GM18508 (cell line): ENCODE results near the gene NUDT12.

Experiments used
- ATAC-seq: cut with Tn5 transposase; IDR thresholded peaks from one replicate; pipeline ENCODE4 v1.9.1; 2021; ENCODE audit warnings: moderate number of reproducible peaks; ENCODE audit not compliant: insufficient read depth, unreplicated experiment

Gene NUDT12

GRCh38 chr5:103541569-103541968 lies 21.0 kb downstream of the NUDT12 start:
- ATAC-seq, result no peak

DNA sequence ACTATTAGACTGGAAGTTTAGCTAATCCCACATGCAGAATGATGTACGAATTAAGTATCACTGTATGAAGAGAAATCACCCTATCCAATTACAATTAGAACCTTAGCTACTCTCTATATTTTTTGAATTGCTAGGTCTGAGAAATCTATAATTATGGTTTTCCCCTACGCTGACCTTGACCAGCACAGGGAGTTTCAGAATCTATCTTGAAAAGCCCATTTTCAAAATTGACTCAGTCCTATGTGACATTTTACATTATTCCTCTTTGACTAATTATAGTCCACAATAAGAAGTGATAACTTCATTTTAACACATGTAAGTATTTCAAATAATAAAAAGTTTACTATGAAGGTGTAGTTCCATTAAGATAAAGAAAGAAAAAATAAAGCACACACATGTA lies 21.5 kb downstream of the NUDT12 start:
- ATAC-seq, result no peak

DNA sequence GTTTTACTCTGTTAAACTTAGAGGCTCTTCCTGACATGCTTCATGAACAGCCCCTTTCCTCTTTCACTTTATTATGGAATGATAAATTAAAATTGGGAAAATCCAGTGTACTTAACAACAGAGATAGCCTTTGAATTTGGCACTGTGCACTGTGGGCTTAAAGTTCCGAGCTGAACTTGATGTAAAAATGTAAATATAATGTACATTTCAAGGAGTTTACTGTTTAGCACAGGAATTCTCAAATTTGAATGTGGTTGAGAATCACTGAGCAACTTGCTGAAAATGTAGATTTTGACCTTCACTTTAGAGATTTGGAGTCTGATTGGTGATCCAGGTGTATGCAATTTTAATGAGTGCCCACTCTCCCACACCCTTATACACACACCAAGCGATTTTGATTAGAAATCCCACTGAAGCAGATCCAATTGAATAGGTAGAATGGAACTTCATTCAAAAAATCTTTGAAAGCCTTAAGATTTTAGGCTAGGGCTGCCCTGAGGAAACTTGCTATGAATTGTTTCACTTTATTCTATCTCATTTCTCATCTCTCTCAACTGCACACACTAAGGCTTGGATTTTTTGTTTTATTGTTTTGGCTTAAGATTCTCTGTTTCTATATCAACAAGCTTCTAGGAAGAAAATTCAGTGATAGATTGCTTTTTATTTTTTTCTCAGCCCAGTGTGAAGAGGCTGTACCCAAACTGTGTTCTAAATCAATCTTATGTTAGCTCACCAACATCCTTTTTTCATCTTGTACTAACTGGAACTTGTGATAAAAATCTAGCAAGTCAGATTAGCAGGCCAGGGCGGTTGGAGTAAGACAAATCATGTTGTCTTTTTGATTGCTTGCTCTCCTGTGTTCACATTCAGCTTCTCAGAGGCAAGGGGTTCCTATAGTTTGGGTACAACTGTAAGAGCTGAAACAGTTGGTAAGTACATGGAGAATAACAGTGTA lies 22.9 kb downstream of the NUDT12 start:
- ATAC-seq, result no peak

- ATAC-seq, result no peak
Measured at GRCh38 chr5:103532086-103532734, 30.4 kb downstream of the NUDT12 start.

GRCh38 chr5:103526164-103526915 lies 36.2 kb downstream of the NUDT12 start:
- ATAC-seq, result no peak

DNA sequence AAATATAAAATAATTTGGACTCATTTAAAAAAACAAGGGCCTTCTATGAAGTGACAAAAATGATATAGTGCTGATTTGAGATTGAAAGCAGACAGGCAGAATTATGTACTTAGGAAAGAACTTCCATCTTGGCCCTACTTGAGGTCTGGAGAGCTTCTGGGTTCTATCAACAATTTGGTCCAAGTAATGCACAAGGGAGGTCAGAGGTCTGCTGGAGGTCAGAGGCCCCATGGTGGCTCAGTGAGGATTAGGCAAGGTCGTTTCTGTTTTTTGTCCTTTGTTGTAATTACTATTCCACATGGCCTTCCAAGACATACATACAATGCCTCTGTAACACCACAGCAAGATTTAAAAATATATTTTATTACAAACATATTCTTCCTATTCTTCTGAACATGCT lies 37.2 kb downstream of the NUDT12 start:
- no peak for ATAC-seq

GRCh38 chr5:103523319-103523718 lies 39.3 kb downstream of the NUDT12 start:
- ATAC-seq, result no peak

DNA sequence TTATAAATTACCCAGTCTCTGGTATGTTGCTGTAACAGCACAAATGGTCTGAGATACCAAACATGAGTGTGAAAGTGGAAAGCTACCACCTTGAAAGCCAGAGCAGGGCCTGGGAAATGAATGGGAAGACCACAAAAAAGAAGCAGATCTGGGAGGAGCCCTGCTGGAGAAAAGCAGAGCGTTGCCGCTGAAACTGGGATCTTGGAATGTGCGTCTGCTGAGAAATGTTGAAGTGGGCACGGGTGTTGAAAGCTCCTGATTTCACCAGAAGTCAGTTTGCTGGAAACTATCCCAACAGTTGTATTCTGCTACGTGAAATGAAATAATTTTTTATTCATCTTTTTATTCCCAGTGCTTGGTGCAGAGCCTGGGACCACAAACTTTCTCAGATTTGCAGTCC lies 40.0 kb downstream of the NUDT12 start:
- ATAC-seq, result no peak

- ATAC-seq, result no peak
Measured at GRCh38 chr5:103519550-103519949, 43.0 kb downstream of the NUDT12 start.

GRCh38 chr5:103514371-103514770 lies 48.2 kb downstream of the NUDT12 start:
- ATAC-seq, result no peak

- no peak for ATAC-seq
Measured at GRCh38 chr5:103513701-103514100, 48.9 kb downstream of the NUDT12 start.

DNA sequence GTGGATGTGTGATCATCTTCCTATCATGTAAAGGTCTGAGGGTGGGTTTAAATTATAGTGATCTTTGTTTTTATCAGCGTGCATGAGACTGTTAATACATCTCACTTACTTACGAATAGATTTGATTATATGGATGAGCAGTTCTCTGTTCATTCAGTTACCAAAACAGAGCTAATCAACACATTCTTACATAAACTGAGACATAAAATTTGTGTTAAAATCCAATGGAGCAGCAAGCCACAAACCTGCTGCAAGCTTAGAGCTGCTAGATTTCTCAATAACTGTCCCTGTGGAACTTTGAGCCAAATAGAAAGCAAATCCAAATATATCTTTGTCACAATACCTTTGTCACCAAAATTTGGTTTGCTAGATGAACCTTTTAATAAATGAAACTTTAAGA lies 50.1 kb downstream of the NUDT12 start:
- no peak for ATAC-seq

DNA sequence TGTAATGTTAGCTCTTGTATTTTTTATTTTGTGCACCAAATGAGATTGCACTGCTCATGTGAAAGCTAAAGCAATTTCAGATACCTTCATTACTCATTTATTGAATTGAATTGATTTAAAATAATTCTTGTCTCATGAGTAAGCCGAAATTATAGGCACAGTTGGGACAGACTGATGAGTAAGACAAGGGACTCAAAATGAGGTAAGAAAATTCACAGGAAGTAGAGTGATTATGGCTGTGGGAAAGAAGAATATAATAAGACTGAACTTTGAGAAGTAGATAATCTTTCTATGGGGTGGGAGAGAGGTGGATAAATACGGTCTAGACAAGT lies 51.1 kb downstream of the NUDT12 start:
- ATAC-seq, result no peak

DNA sequence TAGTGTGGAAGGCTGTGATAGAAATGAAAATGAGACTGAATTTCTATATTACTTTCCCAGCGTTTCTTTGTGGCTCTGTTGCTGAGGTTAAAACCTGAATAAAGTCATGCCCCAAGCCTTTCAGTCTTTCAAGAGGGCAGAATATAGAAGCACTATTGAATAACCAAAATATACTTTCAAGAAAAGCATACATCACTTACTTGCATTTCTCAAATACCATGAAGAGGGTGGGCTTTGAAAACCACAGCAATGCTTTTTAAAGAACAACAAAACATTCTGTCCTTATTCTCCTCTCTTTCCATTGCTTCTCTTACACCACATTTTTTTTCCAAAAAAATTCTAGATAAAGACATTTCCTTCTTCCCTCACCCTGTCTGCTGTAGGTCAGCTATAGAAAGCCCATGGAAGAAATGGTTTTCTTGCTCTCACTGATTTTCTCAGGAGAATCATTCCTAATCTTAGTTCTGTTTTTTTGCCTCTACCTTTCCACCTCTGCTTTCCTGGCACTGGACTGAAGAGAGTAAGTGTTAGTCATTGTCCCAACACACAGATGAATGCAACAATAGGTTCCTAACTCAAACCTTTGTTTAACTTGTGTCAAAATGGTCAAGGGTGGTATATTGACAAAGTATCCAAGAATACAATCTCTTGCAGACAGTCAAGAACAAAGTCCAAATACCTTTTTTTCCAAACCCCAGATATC lies 51.6 kb downstream of the NUDT12 start:
- no peak for ATAC-seq

GRCh38 chr5:103505581-103506305 lies 56.8 kb downstream of the NUDT12 start:
- no peak for ATAC-seq

GRCh38 chr5:103503066-103503465 lies 59.5 kb downstream of the NUDT12 start:
- ATAC-seq, result no peak

DNA sequence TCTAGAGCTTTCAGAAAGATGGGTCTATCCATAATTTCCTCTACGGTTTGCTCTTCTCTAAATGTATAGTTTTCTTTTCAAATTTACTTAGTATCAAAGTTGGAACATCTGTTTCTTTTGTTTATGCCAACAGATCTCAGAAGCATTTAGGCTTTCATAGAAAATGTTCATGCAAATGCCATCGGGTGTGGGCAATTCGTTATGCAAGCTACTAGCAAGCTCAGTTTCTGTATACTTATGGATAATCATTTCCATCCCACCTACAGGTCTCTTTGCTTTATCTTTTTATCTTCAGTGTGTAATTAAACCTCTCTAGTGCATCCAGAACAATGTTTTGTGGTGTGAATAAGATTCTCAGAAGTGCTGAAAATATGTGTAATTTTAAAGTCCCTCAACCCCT lies 59.9 kb downstream of the NUDT12 start:
- no peak for ATAC-seq
